ENCODE measurements around the gene NHERF1. TPM values are rescaled to one million over a fixed set of nuclear protein-coding genes. Genes with fewer than 3 reads are reported as not detected.
A peak's percentile ranks its signal among the peaks of the same experiment; 100 is the strongest.

The NHERF1 gene
- total and polyA plus RNA-seq, 2 of the 8 experiments (the other 6 are each of a cell fraction or from before 2014, with no cell fraction given): 92.9 to 99.2 TPM

DNA sequence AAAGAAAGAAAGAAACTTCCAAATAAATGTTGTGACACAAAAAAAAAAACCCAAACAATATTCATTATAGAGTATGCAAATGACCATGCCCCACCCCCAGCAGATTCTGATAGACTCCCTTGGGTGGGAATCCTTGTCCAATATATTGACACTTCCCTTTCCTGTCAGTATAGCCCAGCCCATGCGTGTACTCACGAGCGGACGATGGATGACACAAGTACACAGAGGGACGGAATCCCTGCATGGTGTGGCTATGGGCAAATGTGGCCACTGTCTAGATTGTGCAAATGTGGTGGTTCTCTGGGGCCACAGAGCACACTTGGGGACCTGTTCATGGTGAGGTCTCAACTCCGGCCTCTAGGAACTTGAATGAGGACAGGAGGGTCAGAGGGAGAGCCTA lies 8.3 kb upstream of the NHERF1 start:
- CTCF ChIA-PET (ENCODE audit: partially characterized antibody): interaction anchor here (1.2 to 5.7 kb wide), 4 partner anchors 17 to 126 kb away, joined by 3 to 45 read pairs (median 14); no protein-coding TSS in a partner anchor

More for the DNA sequence above, 8.3 kb upstream of the NHERF1 start:
- Histone ChIP-seq H4K5ac (ENCODE audit: insufficient read length, low read depth, low read length) (no peak overlapping the region), H2BK120ac (replicated peaks; ENCODE audit: low read depth, low read length) (no peak overlapping the region), H3K9me3 (ENCODE audit: insufficient read depth in 2 of 2, low read depth in 1 of 2, low read length in 1 of 2) (no peaks in the 10 kb centered on the region), H2AK5ac (ENCODE audit: low read depth, low read length) (no peak overlapping the region; the same call in 1 of the 2 replicates), H4K8ac (ENCODE audit: extremely low read depth, insufficient read depth, low read length) (no peak overlapping the region), H3K79me1 (ENCODE audit: low read depth, low read length) (no peaks in the 10 kb centered on the region), H3K23ac (ENCODE audit: insufficient read length) (no peak overlapping the region), H3K14ac (ENCODE audit: insufficient read length) (no peak overlapping the region), H3K4me2 (ENCODE audit: insufficient read depth in 1 of 2, low read depth in 2 of 2, low read length in 2 of 2) (no peak overlapping the region), H3K23me2 (ENCODE audit: low read depth, low read length) (peaks cover 12% of the 10 kb centered on the region; the same call in 1 of the 2 replicates), H4K91ac (replicated peaks; ENCODE audit: insufficient read length, low read length) (no peak overlapping the region), H3K4me1 (replicated peaks in 1 of 4; ENCODE audit: control insufficient read depth in 3 of 4, insufficient read depth in 4 of 4, low read length in 3 of 4) (peaks cover 5 to 22% (median 13%) of the 10 kb centered on the region in 4 experiments), H3K27ac (ENCODE audit: low read depth, low read length) (no peak overlapping the region), H3K79me2 (ENCODE audit: control insufficient read depth in 1 of 2, insufficient read depth in 2 of 2, low read length in 2 of 2) (no peaks in the 10 kb centered on the region), H3K27me3 (replicated peaks in 1 of 4; ENCODE audit: control insufficient read depth in 3 of 4, extremely low read depth in 1 of 4, insufficient read depth in 3 of 4, low read length in 3 of 4) (peaks cover 0 to 5% (median 2%) of the 10 kb centered on the region in 4 experiments; a peak in 4 of 7 replicates), H2BK5ac (ENCODE audit: low read depth, low read length) (no peak overlapping the region), H3K4ac (replicated peaks; ENCODE audit: insufficient read length, low read depth, low read length) (no peak overlapping the region), H3K56ac (replicated peaks; ENCODE audit: insufficient read length, low read depth, low read length) (no peak overlapping the region), H4K20me1 (replicated peaks in 1 of 2; ENCODE audit: control insufficient read depth in 1 of 2, insufficient read depth in 2 of 2, low read length in 2 of 2) (no peaks in the 10 kb centered on the region), H3K18ac (ENCODE audit: extremely low read depth, low read length) (no peak overlapping the region), H3K4me3 (ENCODE audit: extremely low read depth in 1 of 4, insufficient read depth in 2 of 4, low read depth in 3 of 4, low read length in 4 of 4) (no peak overlapping the region), H2AFZ (ENCODE audit: low read length) (no peak overlapping the region), H2BK12ac (ENCODE audit: low read depth, low read length) (no peak overlapping the region), H3K9ac (replicated peaks in 1 of 4; ENCODE audit: extremely low read depth in 1 of 4, low read depth in 3 of 4, low read length in 3 of 4) (no peak overlapping the region), H2BK20ac (ENCODE audit: low read length) (no peak overlapping the region), H2BK15ac (ENCODE audit: low read length) (0 out of 2 replicates have a peak overlapping the region, but pooled peaks have one; percentile 2), H3K36me3 (ENCODE audit: control insufficient read depth in 2 of 4, insufficient read depth in 4 of 4, low read length in 3 of 4) (no peaks in the 10 kb centered on the region)
- 92% methylated on average over 6 of the region's 6 CpGs; no CpG with 5 or more reads in 1 of the 2 experiments for WGBS, 2 experiments (ENCODE audit: extremely low coverage in 1 of 2, insufficient coverage in 1 of 2, insufficient read length in 1 of 2, insufficient replicate concordance in 2 of 2, low coverage in 1 of 2, low lambda C conversion rate in 2 of 2, missing lambda C conversion rate in 1 of 2)
- TF ChIP-seq, protein P1, sequence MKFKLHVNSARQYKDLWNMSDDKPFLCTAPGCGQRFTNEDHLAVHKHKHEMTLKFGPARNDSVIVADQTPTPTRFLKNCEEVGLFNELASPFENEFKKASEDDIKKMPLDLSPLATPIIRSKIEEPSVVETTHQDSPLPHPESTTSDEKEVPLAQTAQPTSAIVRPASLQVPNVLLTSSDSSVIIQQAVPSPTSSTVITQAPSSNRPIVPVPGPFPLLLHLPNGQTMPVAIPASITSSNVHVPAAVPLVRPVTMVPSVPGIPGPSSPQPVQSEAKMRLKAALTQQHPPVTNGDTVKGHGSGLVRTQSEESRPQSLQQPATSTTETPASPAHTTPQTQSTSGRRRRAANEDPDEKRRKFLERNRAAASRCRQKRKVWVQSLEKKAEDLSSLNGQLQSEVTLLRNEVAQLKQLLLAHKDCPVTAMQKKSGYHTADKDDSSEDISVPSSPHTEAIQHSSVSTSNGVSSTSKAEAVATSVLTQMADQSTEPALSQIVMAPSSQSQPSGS (IDR thresholded peaks at IDR 0.05; ENCODE audit: low read length): no peak
- TF ChIP-seq RAD21 (IDR thresholded peaks at IDR 0.05 in 1 of 2, conservative IDR thresholded peaks at IDR 0.05 in 1 of 2; ENCODE audit: low read depth in 2 of 2, low read length in 2 of 2) (no peak), SP4 (IDR thresholded peaks at IDR 0.05; ENCODE audit: low read length) (no peak), CBX8 (IDR thresholded peaks at IDR 0.05; ENCODE audit: borderline replicate concordance, low read depth, low read length) (no peak), EGR1 (IDR thresholded peaks at IDR 0.05; ENCODE audit: borderline replicate concordance, low read depth, low read length) (no peak), JUND (IDR thresholded peaks at IDR 0.05; ENCODE audit: low read length) (no peak), SP2 (IDR thresholded peaks at IDR 0.05; ENCODE audit: low read length) (no peak), YY1 (IDR thresholded peaks at IDR 0.05; ENCODE audit: low read depth, low read length) (no peak), CTBP2 (IDR thresholded peaks at IDR 0.05; ENCODE audit: borderline replicate concordance, insufficient read depth, insufficient read length, low read length) (no peak), TEAD4 (IDR thresholded peaks at IDR 0.05; ENCODE audit: low read depth, low read length) (no peak), TAF7 (optimal IDR thresholded peaks at IDR 0.05; ENCODE audit: borderline replicate concordance, low read depth, low read length) (no peak), TAF1 (IDR thresholded peaks at IDR 0.05; ENCODE audit: low read depth, low read length) (no peak)
- no peak for FAIRE-seq
- POLR2A ChIA-PET (ENCODE audit: partially characterized antibody): no interaction called here
- no peak for DNase-seq (ENCODE audit: low read depth in 1 of 2, low spot score in 2 of 2)

Data from H1 (cell line).